GM12874 (cell line): Measurements from ENCODE around the gene RNU5B-1.
A peak's percentile ranks its signal among the peaks of the same experiment; 100 is the strongest.

Experiments
- CTCF ChIP-seq: IDR thresholded peaks from 2 replicates; pipeline ENCODE4 v1.5.1; 2011; ENCODE audit warnings: low read depth, mild to moderate bottlenecking, control low read depth, low read length, moderate library complexity; ENCODE audit not compliant: insufficient read depth

The RNU5B-1 gene

GRCh38 chr15:65304381-65305149 is at the start of gene RNU5B-1:
Gene RNU5B-1, plus strand, starts transcription at chr15:65304677.
- TF ChIP-seq CTCF = peak; percentile 76

GRCh38 chr15:65254758-65255157 is 49.7 kb upstream of the RNU5B-1 start:
- no peak for TF ChIP-seq CTCF

- no peak for TF ChIP-seq CTCF
These were observed 48.9 kb upstream of the RNU5B-1 start for GRCh38 chr15:65255486-65256140.

GRCh38 chr15:65258375-65259262 is 45.9 kb upstream of the RNU5B-1 start:
- no peak for TF ChIP-seq CTCF

GRCh38 chr15:65259367-65259797 is 45.1 kb upstream of the RNU5B-1 start:
- TF ChIP-seq CTCF = no peak

DNA sequence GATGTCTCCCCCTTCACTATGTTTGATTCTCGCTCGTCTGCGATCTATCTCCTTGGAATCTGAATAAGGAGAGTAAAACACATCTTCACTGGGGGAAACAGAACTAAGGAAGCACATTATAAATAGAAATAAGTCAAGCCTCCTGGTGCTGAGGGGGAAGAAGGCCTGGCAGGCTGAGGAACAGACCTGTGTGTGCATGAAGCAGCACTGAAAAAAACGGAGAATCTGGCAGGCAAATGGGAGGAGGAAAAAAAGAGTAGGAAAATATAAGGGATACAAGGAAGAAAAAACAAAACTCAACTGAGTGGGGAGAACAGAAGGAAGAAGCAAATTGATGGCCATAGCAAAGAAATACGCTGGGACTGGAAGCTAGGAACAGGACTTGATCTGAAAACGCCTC is 43.5 kb upstream of the RNU5B-1 start:
- no peak for TF ChIP-seq CTCF

DNA sequence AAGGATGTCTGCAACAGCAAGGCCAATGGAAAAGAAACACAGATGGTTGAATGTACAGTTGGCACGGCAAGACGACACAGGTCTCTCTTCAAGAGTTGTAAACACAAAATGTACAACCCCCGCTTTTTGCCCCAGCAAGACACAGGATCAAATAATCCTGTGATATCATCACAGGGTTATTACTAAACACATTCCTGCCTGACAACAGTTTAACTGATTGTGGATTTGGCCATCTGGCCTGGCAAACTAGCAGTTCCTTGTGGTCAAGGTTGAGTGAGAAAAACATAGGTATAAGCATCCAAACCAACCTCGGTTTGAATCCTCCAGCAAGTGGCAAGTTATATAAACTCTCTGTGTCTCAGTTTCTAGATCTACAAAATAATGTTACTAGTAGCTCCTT is 41.2 kb upstream of the RNU5B-1 start:
- TF ChIP-seq CTCF = no peak
